Measurements from ENCODE around the gene DCAKD. TPM values are rescaled to one million over a fixed set of nuclear protein-coding genes. Genes with fewer than 3 reads are reported as not detected.

DCAKD gene
- total and polyA plus RNA-seq, 10 of the 15 experiments (the other 5 are each of a cell fraction or from before 2014, with no cell fraction given) = 11.6 to 62.7 (median 38.3) TPM

GRCh38 chr17:45063198-45063597, 11.8 kb upstream of the DCAKD start (continued):
- no peak for TF ChIP-seq PBX3 (IDR thresholded peaks at IDR 0.05; ENCODE audit: insufficient replicate concordance, low read depth, low read length)
- no peak for TF ChIP-seq NKRF (conservative IDR thresholded peaks at IDR 0.05)

- Histone ChIP-seq H3K4me3 (peak overlapping the region; percentile 83), H3K27me3 (replicated peaks in 1 of 2; ENCODE audit: control insufficient read depth in 2 of 2, insufficient read depth in 2 of 2, low read length in 1 of 2) (no peaks in the 10 kb centered on the region)
Measured at GRCh38 chr17:45061606-45062205, 10.3 kb upstream of the DCAKD start.

More at GRCh38 chr17:45061606-45062205, 10.3 kb upstream of the DCAKD start:
- Histone ChIP-seq H3K9ac (ENCODE audit: control insufficient read depth, insufficient read depth, low read length) (peak overlapping the region; percentile 99), H3K36me3 (ENCODE audit: control insufficient read depth in 2 of 2, insufficient read depth in 2 of 2, low read length in 1 of 2) (peaks cover 0 to 4% of the 10 kb centered on the region in 2 experiments; a peak in 2 of 4 replicates), H3K9me3 (replicated peaks; ENCODE audit: control insufficient read depth, insufficient read depth, low read length) (no peaks in the 10 kb centered on the region), H3K27ac (ENCODE audit: control insufficient read depth, insufficient read depth) (peak overlapping the region; percentile 98), H3K4me2 (ENCODE audit: control insufficient read depth, insufficient read depth) (peak overlapping the region; percentile 95), H2AFZ (ENCODE audit: control insufficient read depth, low read depth, low read length) (peak overlapping the region; percentile 99), H3K79me2 (ENCODE audit: control insufficient read depth, insufficient read depth, low read length) (peaks cover 72% of the 10 kb centered on the region), H4K20me1 (ENCODE audit: control insufficient read depth, insufficient read depth) (no peaks in the 10 kb centered on the region; the same call in 1 of the 2 replicates), H3K4me1 (ENCODE audit: control insufficient read depth, insufficient read depth, low read length) (peaks cover 10% of the 10 kb centered on the region)
- ChIA-PET CTCF (interaction anchor here (1.0 to 4.6 kb wide), 8 partner anchors 10 to 88 kb away, joined by 3 to 35 read pairs (median 8); partner anchors contain the start of genes ACBD4 and DCAKD), RAD21 (ENCODE audit: unreplicated experiment) (interaction anchor here (0.9 to 5.9 kb wide), 10 partner anchors 11 to 283 kb away, joined by 3 to 49 read pairs (median 4); partner anchors contain the start of genes ACBD4 and DCAKD), SMC1A (ENCODE audit: uncharacterized antibody, unreplicated experiment) (interaction anchor here (0.9 to 5.0 kb wide), 11 partner anchors 10 to 164 kb away, joined by 3 to 38 read pairs (median 4); partner anchors contain the start of gene DCAKD), POLR2A (interaction anchor here (0.6 to 6.0 kb wide), 13 partner anchors 9 to 430 kb away, joined by 3 to 119 read pairs (median 5); partner anchors contain the start of genes ACBD4, DCAKD and HEXIM2)
- intact Hi-C loops (cut with micrococcal nuclease; ENCODE audit: unreplicated experiment) (loop anchor here (2.0 kb wide), 1 partner anchor 15 kb away; no protein-coding TSS in a partner anchor), in situ Hi-C loops (cut with MboI) (no loop called here)
- TSS peak; percentile 88 for BruUV-seq (replicated peaks)
- WGBS (ENCODE audit: insufficient coverage, insufficient replicate concordance, low lambda C conversion rate, missing lambda C conversion rate) = 2% methylated on average over 15 of the region's 15 CpGs
- TF ChIP-seq CTCF (IDR thresholded peaks at IDR 0.05 in 2 of 3, conservative IDR thresholded peaks at IDR 0.05 in 1 of 3; ENCODE audit: control insufficient read depth in 2 of 3, extremely low read depth in 1 of 3, insufficient read depth in 1 of 3, low read depth in 3 of 3, low read length in 3 of 3) (no peak), POLR2AphosphoS5 (IDR thresholded peaks at IDR 0.05; ENCODE audit: low read length) (peak; percentile 55; the same call in 1 of the 2 replicates), RUNX3 (IDR thresholded peaks at IDR 0.05; ENCODE audit: low read length) (no peak), BCLAF1 (IDR thresholded peaks at IDR 0.05) (no peak)
- FAIRE-seq (no peak), ATAC-seq (no peak), DNase-seq (ENCODE audit: low read depth, low spot score) (no peak)
